Endodermal cell (in vitro differentiated cells): ENCODE measurements around the gene HOXD10. TPM values are rescaled to one million over a fixed set of nuclear protein-coding genes. Genes with fewer than 3 reads are reported as not detected.

Experiments used
- DNase-seq: peaks from one replicate; pipeline ENCODE4 v3.0.0-alpha.2; 2017
- H3K27ac ChIP-seq: 2 replicates; pipeline ENCODE4 v1.5.1; 2013; ENCODE audit warnings: mild to moderate bottlenecking, low read depth, low read length, moderate library complexity
- H3K27me3 ChIP-seq: 2 replicates; pipeline ENCODE4 v1.6.1; 2013; ENCODE audit warnings: mild to moderate bottlenecking, low read length, moderate library complexity; ENCODE audit not compliant: insufficient read depth, control insufficient read depth, poor library complexity, severe bottlenecking
- H3K36me3 ChIP-seq: 2 replicates; pipeline ENCODE4 v1.7.0; 2013; ENCODE audit warnings: mild to moderate bottlenecking, low read length, moderate library complexity; ENCODE audit not compliant: control insufficient read depth, insufficient read depth
- H3K4me1 ChIP-seq: one replicate; pipeline ENCODE4 v1.7.0; 2013; ENCODE audit warnings: low read length; ENCODE audit not compliant: control insufficient read depth, insufficient read depth
- H3K4me3 ChIP-seq: 2 replicates; pipeline ENCODE4 v1.5.1; 2013; ENCODE audit warnings: mild to moderate bottlenecking, low read length, moderate library complexity
- H3K9ac ChIP-seq: 2 replicates; pipeline ENCODE4 v1.6.1; 2013; ENCODE audit warnings: mild to moderate bottlenecking, low read length, moderate library complexity; ENCODE audit not compliant: poor library complexity, severe bottlenecking; ENCODE audit errors: extremely low read depth
- H3K9me3 ChIP-seq: 2 replicates; pipeline ENCODE4 v1.6.1; 2013; ENCODE audit warnings: mild to moderate bottlenecking, low read length, moderate library complexity; ENCODE audit not compliant: control insufficient read depth
- H3K27ac Mint-ChIP-seq: 2 replicates; pipeline ENCODE4 v1.8.0; 2020; ENCODE audit warnings: mixed read lengths
- H3K27me3 Mint-ChIP-seq: 2 replicates; pipeline ENCODE4 v1.8.0; 2021; ENCODE audit warnings: mild to moderate bottlenecking, mixed read lengths; ENCODE audit not compliant: insufficient read depth
- H3K36me3 Mint-ChIP-seq: 2 replicates; pipeline ENCODE4 v1.8.0; 2020; ENCODE audit warnings: low read depth, mixed read lengths
- H3K4me1 Mint-ChIP-seq: 2 replicates; pipeline ENCODE4 v1.8.0; 2020; ENCODE audit warnings: mixed read lengths
- H3K4me3 Mint-ChIP-seq: 2 replicates; pipeline ENCODE4 v1.8.0; 2020; ENCODE audit warnings: mild to moderate bottlenecking, moderate library complexity, mixed read lengths
- H3K9me3 Mint-ChIP-seq: 2 replicates; pipeline ENCODE4 v1.8.0; 2020; ENCODE audit warnings: mild to moderate bottlenecking, mixed read lengths
- WGBS, 2 experiments: methylation state at CpG; one replicate each; pipeline versions ENCODE4 v1.1.5 to v1.1.7; 2013; ENCODE audit warnings: missing lambda C conversion rate in 2 of 2, mixed read lengths in 1 of 2; ENCODE audit not compliant: insufficient coverage in 1 of 2, insufficient read length in 1 of 2; 5-methylcytosine and 5-hydroxymethylcytosine counted together
- total RNA-seq, 2 donors: library from RNA; stranded (reverse); fragmentation: NEBNext Ultra II Directional in 1 of 2; extraction: Animal tissue kit (Norgen Biotek cat#: 25700) in 1 of 2; gene quantifications; 2 replicates in 1 of 2; 3 replicates in 1 of 2; pipeline ENCODE4 v1.2.1, GENCODE V29; 2021
- TF ChIP-seq, protein P1 (sequence below): fragments of 200-600 bp; sonication (generic); conservative IDR thresholded peaks from 2 replicates; pipeline ENCODE4 v1.5.0; 2021; ENCODE audit warnings: antibody characterized with exemption, mild to moderate bottlenecking

Gene HOXD10
- total RNA-seq, 2 donors from 2014 or later = not detected

DNA sequence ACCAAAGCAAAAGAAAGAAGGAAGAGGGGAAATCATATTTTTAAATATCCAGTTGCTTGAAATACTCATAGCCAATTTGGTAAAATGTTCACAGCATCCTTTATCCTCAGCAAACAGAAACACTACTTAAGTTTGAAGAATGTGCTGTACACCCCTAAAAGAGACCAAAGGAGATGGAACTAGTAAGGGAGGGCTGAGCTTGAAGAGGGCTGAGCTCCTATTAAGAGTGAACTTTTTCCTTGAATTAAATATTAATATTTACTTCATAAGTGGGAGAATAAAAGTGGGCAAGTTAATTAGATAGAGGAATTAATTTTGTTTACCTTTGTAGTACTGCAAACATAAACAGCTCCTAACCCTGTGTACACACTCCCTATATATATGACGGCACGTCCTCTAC, 39.8 kb upstream of the HOXD10 start:
- no peaks in the 10 kb centered on the region for H3K36me3 ChIP-seq
- no peak overlapping the region for H3K4me3 ChIP-seq
- peaks cover 22% of the 10 kb centered on the region for H3K4me1 Mint-ChIP-seq
- H3K27ac ChIP-seq = no peak overlapping the region
- 86% methylated on average over 2 of the region's 2 CpGs; no CpG with 5 or more reads in 1 of the 2 experiments for WGBS, 2 experiments
- no peak overlapping the region for H3K9ac ChIP-seq
- TF ChIP-seq, protein P1, sequence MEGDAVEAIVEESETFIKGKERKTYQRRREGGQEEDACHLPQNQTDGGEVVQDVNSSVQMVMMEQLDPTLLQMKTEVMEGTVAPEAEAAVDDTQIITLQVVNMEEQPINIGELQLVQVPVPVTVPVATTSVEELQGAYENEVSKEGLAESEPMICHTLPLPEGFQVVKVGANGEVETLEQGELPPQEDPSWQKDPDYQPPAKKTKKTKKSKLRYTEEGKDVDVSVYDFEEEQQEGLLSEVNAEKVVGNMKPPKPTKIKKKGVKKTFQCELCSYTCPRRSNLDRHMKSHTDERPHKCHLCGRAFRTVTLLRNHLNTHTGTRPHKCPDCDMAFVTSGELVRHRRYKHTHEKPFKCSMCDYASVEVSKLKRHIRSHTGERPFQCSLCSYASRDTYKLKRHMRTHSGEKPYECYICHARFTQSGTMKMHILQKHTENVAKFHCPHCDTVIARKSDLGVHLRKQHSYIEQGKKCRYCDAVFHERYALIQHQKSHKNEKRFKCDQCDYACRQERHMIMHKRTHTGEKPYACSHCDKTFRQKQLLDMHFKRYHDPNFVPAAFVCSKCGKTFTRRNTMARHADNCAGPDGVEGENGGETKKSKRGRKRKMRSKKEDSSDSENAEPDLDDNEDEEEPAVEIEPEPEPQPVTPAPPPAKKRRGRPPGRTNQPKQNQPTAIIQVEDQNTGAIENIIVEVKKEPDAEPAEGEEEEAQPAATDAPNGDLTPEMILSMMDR = no peak
- no peaks in the 10 kb centered on the region for H3K36me3 Mint-ChIP-seq
- H3K27ac Mint-ChIP-seq = no peak overlapping the region
- no peaks in the 10 kb centered on the region for H3K4me1 ChIP-seq
- no peak for DNase-seq
- H3K27me3 Mint-ChIP-seq = peaks cover 94% of the 10 kb centered on the region
- peaks cover 7% of the 10 kb centered on the region for H3K9me3 Mint-ChIP-seq
- no peak overlapping the region for H3K4me3 Mint-ChIP-seq
- H3K9me3 ChIP-seq = no peaks in the 10 kb centered on the region
- peaks cover 96% of the 10 kb centered on the region for H3K27me3 ChIP-seq

DNA sequence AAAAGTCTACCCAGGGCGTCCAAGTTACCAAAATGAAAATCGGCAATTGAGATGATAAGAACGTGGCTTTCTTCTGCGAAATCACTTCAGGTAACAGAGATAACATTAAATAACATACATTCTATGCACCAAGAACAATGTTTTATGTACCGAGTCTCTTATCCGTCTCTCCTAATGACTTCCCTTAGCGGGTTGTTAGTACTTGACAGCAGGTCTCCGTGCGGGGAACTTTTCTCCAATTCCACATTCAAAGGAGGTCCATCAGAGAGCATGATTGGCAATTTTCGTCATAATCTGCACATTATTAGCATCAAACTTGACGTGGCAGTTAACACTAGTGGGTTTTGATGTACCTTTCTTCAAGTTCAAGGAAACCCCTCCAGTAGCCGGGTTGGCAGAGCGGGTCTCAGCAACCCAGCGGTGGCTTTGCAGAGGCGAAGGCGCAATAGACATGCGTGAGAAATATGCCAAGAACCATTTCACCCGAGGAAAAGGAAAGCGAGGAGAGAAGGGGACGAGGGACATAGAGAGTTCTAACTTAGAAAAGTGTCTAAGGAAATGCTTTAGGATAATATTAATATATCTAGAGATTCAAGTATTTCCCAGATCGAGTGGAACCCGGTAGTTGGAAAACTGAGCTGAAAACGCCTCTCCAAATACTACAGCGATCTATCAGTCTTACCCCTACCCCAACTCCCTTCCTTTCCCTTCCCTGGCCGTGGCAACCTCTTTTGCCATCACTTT, 37.9 kb upstream of the HOXD10 start:
- Histone ChIP-seq H3K4me3 (peak overlapping the region; percentile 79), H3K9me3 (no peaks in the 10 kb centered on the region), H3K27ac (no peak overlapping the region), H3K36me3 (no peaks in the 10 kb centered on the region), H3K4me1 (peaks cover 3% of the 10 kb centered on the region), H3K9ac (no peak overlapping the region), H3K27me3 (peaks cover 96% of the 10 kb centered on the region)
- WGBS, 2 experiments = 5 to 6% methylated on average over 20 to 25 of the region's 25 CpGs
- H3K4me1 Mint-ChIP-seq = peaks cover 27% of the 10 kb centered on the region
- H3K27ac Mint-ChIP-seq = no peak overlapping the region
- DNase-seq = no peak
- peaks cover 5% of the 10 kb centered on the region for H3K9me3 Mint-ChIP-seq
- H3K36me3 Mint-ChIP-seq = no peaks in the 10 kb centered on the region
- H3K27me3 Mint-ChIP-seq = peaks cover 94% of the 10 kb centered on the region
- TF ChIP-seq, protein P1 = no peak
- H3K4me3 Mint-ChIP-seq = peak overlapping the region; percentile 54

DNA sequence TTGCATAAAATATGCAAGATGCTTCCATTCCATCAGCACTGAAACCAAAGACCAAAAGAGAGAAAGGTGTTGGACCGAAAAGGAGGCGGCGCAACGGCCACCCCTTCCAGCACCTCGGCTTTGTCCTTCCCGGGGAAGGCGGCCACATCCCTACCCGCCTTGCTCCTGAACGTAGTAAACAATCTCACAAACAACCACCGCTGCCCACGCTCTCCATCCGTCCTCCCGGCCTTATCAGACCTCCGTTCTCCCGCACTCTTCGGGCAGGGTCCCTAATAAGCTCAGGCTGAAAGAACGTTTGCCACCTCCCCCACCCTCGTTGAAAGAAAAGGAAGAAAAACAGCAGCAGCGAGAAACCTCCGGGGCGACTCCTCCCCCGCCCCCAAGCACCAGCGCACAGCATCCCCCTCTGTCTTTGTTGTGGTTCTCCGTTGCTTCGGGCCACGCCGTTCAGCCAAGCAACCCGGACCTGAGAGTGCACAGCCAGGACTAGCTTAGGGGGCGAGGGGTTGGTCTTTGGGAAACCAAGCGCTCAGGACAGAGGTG, 37.2 kb upstream of the HOXD10 start:
- H3K27me3 ChIP-seq = peaks cover 97% of the 10 kb centered on the region
- H3K36me3 Mint-ChIP-seq = no peaks in the 10 kb centered on the region
- TF ChIP-seq, protein P1 = no peak
- H3K9me3 Mint-ChIP-seq = peaks cover 5% of the 10 kb centered on the region
- peak overlapping the region; percentile 54 for H3K4me3 Mint-ChIP-seq
- peak; percentile 71 for DNase-seq
- WGBS, 2 experiments = 0 to 1% methylated on average over 3 to 30 of the region's 30 CpGs
- no peaks in the 10 kb centered on the region for H3K36me3 ChIP-seq
- H3K4me1 Mint-ChIP-seq = peaks cover 31% of the 10 kb centered on the region
- H3K4me3 ChIP-seq = peak overlapping the region; percentile 79
- H3K27me3 Mint-ChIP-seq = peaks cover 94% of the 10 kb centered on the region
- H3K27ac Mint-ChIP-seq = no peak overlapping the region
- H3K4me1 ChIP-seq = peaks cover 4% of the 10 kb centered on the region
- H3K9ac ChIP-seq = no peak overlapping the region
- no peaks in the 10 kb centered on the region for H3K9me3 ChIP-seq
- H3K27ac ChIP-seq = no peak overlapping the region
